Measurements from ENCODE around the gene USF3.

- TF ChIP-seq CTCF (IDR thresholded peaks at IDR 0.05) (no peak), POLR2A (IDR thresholded peaks at IDR 0.05) (no peak)
Observed at GRCh38 chr3:113660896-113661295, 35.5 kb downstream of the USF3 start.

Measured in lower leg skin (tissue), 3 donors.